Embryonic facial prominence (tissue), 1 donor: Measurements from ENCODE around the gene GBF1.

Source experiments
- DNase-seq: peaks from one replicate; pipeline ENCODE4 v3.0.0-alpha.2; 2016; ENCODE audit errors: extremely low spot score

GBF1 gene

GRCh38 chr10:102421757-102422512 is 176.6 kb downstream of the GBF1 start:
- DNase-seq: no peak

- DNase-seq: no peak
These were observed 177.3 kb downstream of the GBF1 start for GRCh38 chr10:102422545-102423129.

- no peak for DNase-seq
These were observed 178.1 kb downstream of the GBF1 start for GRCh38 chr10:102423372-102423968.

DNA sequence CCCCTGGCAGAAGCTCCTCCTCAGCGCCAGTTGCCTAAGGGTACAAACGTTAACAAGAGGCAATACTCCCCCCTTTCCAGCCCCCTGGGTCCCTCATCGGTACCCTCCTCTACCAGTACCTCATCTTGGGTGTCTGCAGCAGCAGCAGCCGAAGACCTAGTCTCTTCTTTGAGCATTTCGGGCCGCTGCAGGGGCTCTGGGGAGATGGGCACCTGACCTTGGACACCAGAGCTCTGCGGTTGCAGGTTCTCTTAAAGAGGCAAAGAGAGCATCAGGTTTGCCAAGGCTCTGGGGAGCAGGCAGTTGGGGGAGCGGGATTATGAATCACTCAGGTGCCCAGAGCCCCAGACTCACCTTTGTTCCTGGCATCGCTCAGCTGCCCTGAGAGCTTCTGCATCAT is 178.8 kb downstream of the GBF1 start:
- DNase-seq: no peak

GRCh38 chr10:102424916-102425315 is 179.6 kb downstream of the GBF1 start:
- DNase-seq: no peak

DNA sequence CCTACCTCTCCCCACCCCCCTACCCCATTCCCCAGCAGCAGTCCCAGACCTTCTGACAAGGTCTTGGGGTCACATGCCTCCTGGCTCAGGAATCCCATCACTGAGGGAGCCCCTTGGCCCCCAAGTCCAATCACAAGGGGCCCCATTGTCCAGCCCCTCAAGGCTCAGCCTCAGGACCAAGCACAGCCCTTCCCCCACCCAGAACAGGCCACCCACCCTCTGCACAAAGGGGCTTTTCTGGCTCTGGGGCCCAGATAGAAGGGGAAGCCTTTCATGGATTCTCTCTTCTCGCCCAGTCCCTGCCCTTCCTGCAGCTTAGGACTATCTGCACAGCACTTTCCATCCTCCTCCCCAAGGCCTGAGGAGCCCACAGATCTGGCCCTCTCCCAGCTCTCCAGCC is 180.1 kb downstream of the GBF1 start:
- DNase-seq: no peak

DNA sequence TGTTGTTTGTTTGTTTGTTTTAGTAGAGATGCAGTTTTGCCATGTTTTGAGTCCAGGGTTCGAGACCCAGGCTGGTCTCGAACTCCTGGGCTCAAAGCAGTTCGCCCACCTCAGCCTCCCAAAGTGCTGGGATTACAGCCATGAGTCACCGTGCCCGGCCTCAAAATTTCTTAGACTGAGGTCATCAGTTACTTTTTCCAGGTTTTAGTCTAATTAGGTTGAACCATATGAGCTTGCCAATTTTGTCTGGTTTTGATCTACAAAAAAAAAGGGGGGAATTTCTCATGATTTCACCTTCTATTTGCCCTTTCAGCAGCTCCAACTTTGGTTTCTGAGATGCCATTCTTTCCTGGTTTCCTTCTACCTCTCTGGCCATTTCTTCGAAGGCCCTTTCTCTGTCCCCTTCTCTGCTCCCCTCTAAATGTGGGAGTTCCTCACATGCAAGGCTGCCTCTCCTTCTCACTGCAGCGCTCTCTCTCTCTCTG is 181.5 kb downstream of the GBF1 start:
- DNase-seq: no peak

- DNase-seq: no peak
These were observed 184.1 kb downstream of the GBF1 start for GRCh38 chr10:102429468-102429867.

- DNase-seq: no peak
These were observed 186.3 kb downstream of the GBF1 start for GRCh38 chr10:102431452-102432124.
